GM12878 (cell line): Measurements from ENCODE around the gene PIGN. TPM values are rescaled to one million over a fixed set of nuclear protein-coding genes. Genes with fewer than 3 reads are reported as not detected.
A peak's percentile ranks its signal among the peaks of the same experiment; 100 is the strongest.

Experiments
- ATAC-seq: fragments of 200-7000 bp; cut with Tn5 transposase; 3 replicates; pipeline ENCODE4 v1.9.1; 2020; ENCODE audit warnings: mild to moderate bottlenecking, moderate library complexity
- BruUV-seq: library from RNA; stranded (reverse); fragments of 400-500 nt; replicated peaks from 2 replicates; lab custom pipeline; 2021; lab: Mats Ljungman, UMichigan
- CTCF ChIA-PET: fragments of 300-600 bp; sonication (Branson Sonifier 250); formaldehyde crosslinking; extraction: SDS; loops from one replicate; lab custom pipeline; 2021; ENCODE audit warnings: inconsistent platforms; lab: Yijun Ruan, JAX
- POLR2A ChIA-PET: fragments of 350-600 bp; formaldehyde crosslinking; extraction: SDS; loops from one replicate; lab custom pipeline; 2021; ENCODE audit warnings: inconsistent platforms; lab: Charles Lee
- RAD21 ChIA-PET: fragments of 300-600 bp; sonication (Branson Sonifier 250); formaldehyde crosslinking; loops from one replicate; lab custom pipeline; 2023; ENCODE audit warnings: antibody characterized with exemption; ENCODE audit not compliant: unreplicated experiment; lab: Charles Lee
- SMC1A ChIA-PET: fragments of 300-600 bp; sonication (Branson Sonifier 250); formaldehyde crosslinking; loops from one replicate; lab custom pipeline; 2023; ENCODE audit not compliant: unreplicated experiment, uncharacterized antibody; lab: Charles Lee
- DNase-seq: peaks from one replicate; pipeline ENCODE4 v3.0.0-alpha.2; 2011; ENCODE audit warnings: low read depth, low spot score
- FAIRE-seq: peaks from 3 replicates; lab custom pipeline; 2011; peaks lifted over from hg19 to GRCh38; lab: Jason Lieb, UNC
- H2AFZ ChIP-seq: 2 replicates; pipeline ENCODE4 v1.6.0; 2011; ENCODE audit warnings: low read depth, low read length, control low read depth; ENCODE audit not compliant: control insufficient read depth
- H3K27ac ChIP-seq: 2 replicates; pipeline ENCODE4 v1.5.1; 2011; ENCODE audit warnings: control low read depth; ENCODE audit not compliant: control insufficient read depth, insufficient read depth
- H3K27me3 ChIP-seq, 2 experiments: replicated peaks in 1 of 2; 2 replicates each; pipeline versions ENCODE4 v1.6.0 to v1.6.1; 2011; ENCODE audit warnings: low read length in 1 of 2; ENCODE audit not compliant: control insufficient read depth in 2 of 2, insufficient read depth in 2 of 2
- H3K36me3 ChIP-seq, 2 experiments: 2 replicates each; pipeline ENCODE4 v1.5.1; 2011; ENCODE audit warnings: low read length in 1 of 2; ENCODE audit not compliant: control insufficient read depth in 2 of 2, insufficient read depth in 2 of 2
- H3K4me1 ChIP-seq: 2 replicates; pipeline ENCODE4 v1.6.1; 2011; ENCODE audit warnings: mild to moderate bottlenecking, low read length, moderate library complexity, mixed read lengths; ENCODE audit not compliant: control insufficient read depth, insufficient read depth
- H3K4me2 ChIP-seq: 2 replicates; pipeline ENCODE4 v1.6.0; 2011; ENCODE audit warnings: control low read depth; ENCODE audit not compliant: control insufficient read depth, insufficient read depth
- H3K4me3 ChIP-seq: fragments of 200-600 bp; sonication (generic); 2 replicates; pipeline ENCODE4 v1.5.1; 2016
- H3K79me2 ChIP-seq: 2 replicates; pipeline ENCODE4 v1.6.0; 2011; ENCODE audit warnings: low read length; ENCODE audit not compliant: control insufficient read depth, insufficient read depth
- H3K9ac ChIP-seq: 2 replicates; pipeline ENCODE4 v1.8.0; 2011; ENCODE audit warnings: low read length, control low read depth, mixed read lengths; ENCODE audit not compliant: control insufficient read depth, insufficient read depth
- H3K9me3 ChIP-seq: replicated peaks from 3 replicates; pipeline ENCODE4 v1.5.1; 2011; ENCODE audit warnings: mild to moderate bottlenecking, low read length; ENCODE audit not compliant: control insufficient read depth, insufficient read depth
- H4K20me1 ChIP-seq: 2 replicates; pipeline ENCODE4 v1.6.0; 2011; ENCODE audit not compliant: control insufficient read depth, insufficient read depth
- BHLHE40 ChIP-seq, 2 experiments: fragments of 450-650 bp in 1 of 2; IDR thresholded peaks; 2 replicates each; pipeline ENCODE4 v1.6.1; 2011 to 2017; ENCODE audit warnings: low read depth in 2 of 2, borderline replicate concordance in 1 of 2, improper control_type of control experiment in 1 of 2, low read length in 1 of 2, mild to moderate bottlenecking in 1 of 2
- FOXM1 ChIP-seq: IDR thresholded peaks from 2 replicates; pipeline ENCODE4 v1.6.1; 2012; ENCODE audit warnings: low read depth, mild to moderate bottlenecking, inconsistent platforms, low read length, moderate library complexity
- HSF1 ChIP-seq: fragments of 150-350 bp; IDR thresholded peaks from 2 replicates; pipeline ENCODE4 v1.6.1; 2014; ENCODE audit warnings: mild to moderate bottlenecking, low read depth, low read length
- IKZF1 ChIP-seq: fragments of 450-650 bp; conservative IDR thresholded peaks from 2 replicates; pipeline ENCODE4 v1.6.1; 2017; ENCODE audit warnings: antibody characterized with exemption, mild to moderate bottlenecking
- KLF5 ChIP-seq: fragments of 450-650 bp; IDR thresholded peaks from 2 replicates; pipeline ENCODE4 v1.6.1; 2014; ENCODE audit warnings: mild to moderate bottlenecking; ENCODE audit not compliant: partially characterized antibody
- NFIC ChIP-seq: IDR thresholded peaks from 2 replicates; pipeline ENCODE4 v1.6.1; 2012; ENCODE audit warnings: low read depth, mild to moderate bottlenecking, inconsistent platforms, low read length, moderate library complexity
- NR2F1 ChIP-seq: fragments of 450-650 bp; conservative IDR thresholded peaks from 2 replicates; pipeline ENCODE4 v1.6.1; 2017; ENCODE audit warnings: mild to moderate bottlenecking
- POU2F2 ChIP-seq: IDR thresholded peaks from 3 replicates; pipeline ENCODE4 v1.6.1; 2011; ENCODE audit warnings: low read depth, mild to moderate bottlenecking, low read length, borderline replicate concordance
- SMAD5 ChIP-seq: IDR thresholded peaks from 2 replicates; pipeline ENCODE4 v1.6.1; 2016; ENCODE audit warnings: antibody characterized with exemption, low read depth
- SMARCA5 ChIP-seq: fragments of 450-650 bp; IDR thresholded peaks from 2 replicates; pipeline ENCODE4 v1.6.1; 2017; ENCODE audit warnings: mild to moderate bottlenecking
- TBL1XR1 ChIP-seq: IDR thresholded peaks from 2 replicates; pipeline ENCODE4 v1.6.1; 2012; ENCODE audit warnings: low read depth, low read length, improper control_type of control experiment
- TCF3 ChIP-seq: IDR thresholded peaks from 2 replicates; pipeline ENCODE4 v1.6.1; 2012; ENCODE audit warnings: low read depth, mild to moderate bottlenecking, low read length, borderline replicate concordance; ENCODE audit not compliant: insufficient read depth
- ZNF274 ChIP-seq: IDR thresholded peaks from one replicate; pipeline ENCODE4 v1.8.0; 2011; ENCODE audit not compliant: insufficient read length, insufficient read depth
- WGBS: methylation state at CpG from one replicate; pipeline ENCODE4 v1.1.6; 2016; ENCODE audit warnings: low lambda C conversion rate; ENCODE audit not compliant: insufficient replicate concordance, insufficient coverage; ENCODE audit errors: missing lambda C conversion rate; 5-methylcytosine and 5-hydroxymethylcytosine counted together
- in situ Hi-C: fragments of 300-500 bp; cut with MboI; formaldehyde crosslinking; loops from 9 replicates; pipeline ENCODE4 v1.14.3; 2018; ENCODE audit warnings: mixed read lengths
- intact Hi-C: fragments of 100-400 bp; cut with micrococcal nuclease; formaldehyde crosslinking; loops from one replicate; pipeline ENCODE4 v1.14.2; 2022; ENCODE audit not compliant: unreplicated experiment
- polyA plus RNA-seq, 11 experiments: library from polyadenylated mRNA; depleted of rRNA in 4 of 11; unstranded in 6 of 11; stranded (reverse) in 5 of 11; fragments of >200 nt; fragmentation: Nextera tagmentation in 4 of 11; fragmentation: Illumina TruSeq in 1 of 11; extraction: Ambion mirVana in 4 of 11; extraction: Trizol in 1 of 11; gene quantifications; 1 replicate in 1 of 11; 2 replicates in 10 of 11; pipeline versions ENCODE4 v1.2.1 to v1.2.3, GENCODE V29; 2011 to 2016; ENCODE audit warnings: inconsistent platforms in 2 of 11, missing spikeins in 2 of 11, low read depth in 1 of 11
- total RNA-seq, 4 experiments: library from RNA; depleted of rRNA in 3 of 4; stranded (reverse); fragments of >200 nt in 3 of 4; fragmentation: Illumina TruSeq in 1 of 4; extraction: Trizol in 1 of 4; gene quantifications; 2 replicates each; pipeline versions ENCODE4 v1.2.1 to v1.2.3, GENCODE V29; 2013 to 2021
- TF ChIP-seq, protein P1 (sequence below): fragments of 150-350 bp; IDR thresholded peaks from 2 replicates; pipeline ENCODE4 v1.6.1; 2016; ENCODE audit warnings: low read depth, low read length
- TF ChIP-seq, protein P2 (sequence below): IDR thresholded peaks from 2 replicates; pipeline ENCODE4 v1.6.1; 2011; ENCODE audit warnings: borderline replicate concordance, low read depth, mild to moderate bottlenecking, moderate library complexity, mixed read lengths, low read length; ENCODE audit not compliant: insufficient read depth; ENCODE audit errors: extremely low read length

Gene PIGN
- total and polyA plus RNA-seq, 10 of the 15 experiments (the other 5 are each of a cell fraction or from before 2014, with no cell fraction given) = 6.9 to 25.4 (median 18.7) TPM

GRCh38 chr18:62080172-62080900, 106.5 kb downstream of the PIGN start (continued):
- TF ChIP-seq NFIC = no peak
- TF ChIP-seq TCF3 = no peak
- no peak for TF ChIP-seq TBL1XR1
- TF ChIP-seq ZNF274 = no peak
- peak; percentile 81 for TF ChIP-seq NR2F1
- TF ChIP-seq, protein P1, sequence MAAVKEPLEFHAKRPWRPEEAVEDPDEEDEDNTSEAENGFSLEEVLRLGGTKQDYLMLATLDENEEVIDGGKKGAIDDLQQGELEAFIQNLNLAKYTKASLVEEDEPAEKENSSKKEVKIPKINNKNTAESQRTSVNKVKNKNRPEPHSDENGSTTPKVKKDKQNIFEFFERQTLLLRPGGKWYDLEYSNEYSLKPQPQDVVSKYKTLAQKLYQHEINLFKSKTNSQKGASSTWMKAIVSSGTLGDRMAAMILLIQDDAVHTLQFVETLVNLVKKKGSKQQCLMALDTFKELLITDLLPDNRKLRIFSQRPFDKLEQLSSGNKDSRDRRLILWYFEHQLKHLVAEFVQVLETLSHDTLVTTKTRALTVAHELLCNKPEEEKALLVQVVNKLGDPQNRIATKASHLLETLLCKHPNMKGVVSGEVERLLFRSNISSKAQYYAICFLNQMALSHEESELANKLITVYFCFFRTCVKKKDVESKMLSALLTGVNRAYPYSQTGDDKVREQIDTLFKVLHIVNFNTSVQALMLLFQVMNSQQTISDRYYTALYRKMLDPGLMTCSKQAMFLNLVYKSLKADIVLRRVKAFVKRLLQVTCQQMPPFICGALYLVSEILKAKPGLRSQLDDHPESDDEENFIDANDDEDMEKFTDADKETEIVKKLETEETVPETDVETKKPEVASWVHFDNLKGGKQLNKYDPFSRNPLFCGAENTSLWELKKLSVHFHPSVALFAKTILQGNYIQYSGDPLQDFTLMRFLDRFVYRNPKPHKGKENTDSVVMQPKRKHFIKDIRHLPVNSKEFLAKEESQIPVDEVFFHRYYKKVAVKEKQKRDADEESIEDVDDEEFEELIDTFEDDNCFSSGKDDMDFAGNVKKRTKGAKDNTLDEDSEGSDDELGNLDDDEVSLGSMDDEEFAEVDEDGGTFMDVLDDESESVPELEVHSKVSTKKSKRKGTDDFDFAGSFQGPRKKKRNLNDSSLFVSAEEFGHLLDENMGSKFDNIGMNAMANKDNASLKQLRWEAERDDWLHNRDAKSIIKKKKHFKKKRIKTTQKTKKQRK = no peak

DNA sequence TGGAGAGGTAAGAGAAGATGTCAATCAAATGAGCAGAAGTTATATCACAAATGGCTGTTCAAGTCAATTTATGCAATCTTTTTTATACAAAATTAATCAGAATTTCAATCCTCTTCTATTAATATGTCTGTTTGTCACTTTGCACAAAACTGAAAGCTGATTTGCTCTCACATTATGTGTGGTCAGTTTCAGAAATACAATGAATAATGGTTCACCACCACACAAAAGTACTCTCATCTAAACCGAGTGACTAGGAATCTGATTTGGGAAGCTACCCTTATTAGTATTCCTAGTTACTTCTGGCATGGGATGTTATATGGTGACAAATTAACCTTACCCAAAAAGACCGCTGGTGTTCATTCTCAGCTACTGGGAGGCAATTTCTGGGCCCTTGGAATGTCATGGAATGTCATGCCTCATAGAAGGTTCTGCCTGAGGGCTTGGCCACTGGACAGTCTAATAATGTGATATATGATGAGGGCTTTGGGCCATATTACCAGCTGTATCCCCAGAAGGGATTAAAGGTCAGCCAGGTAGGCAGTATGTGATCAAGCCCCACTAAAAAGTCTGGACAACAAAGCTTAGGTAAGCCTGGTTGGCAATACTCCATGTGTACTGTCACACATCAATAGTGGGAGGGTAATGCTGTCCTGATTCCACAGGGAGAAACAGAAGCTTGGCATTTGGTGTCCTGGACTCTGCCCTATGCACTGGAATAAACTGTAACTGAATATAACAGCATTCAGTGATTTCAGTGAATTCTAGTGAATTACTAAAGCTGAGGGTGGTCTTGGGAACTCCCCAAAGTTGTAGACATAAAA, 113.2 kb downstream of the PIGN start:
- no peak for FAIRE-seq
- ChIA-PET CTCF (no interaction called here), POLR2A (interaction anchor here (1.3 kb wide), 1 partner anchor 9 kb away, joined by 3 read pairs; no protein-coding TSS in a partner anchor), SMC1A (interaction anchor here (0.6 to 1.3 kb wide), 7 partner anchors 12 to 772 kb away, joined by 3 to 4 read pairs (median 3); no protein-coding TSS in a partner anchor), RAD21 (interaction anchor here (1.1 to 1.5 kb wide), 2 partner anchors 15 to 121 kb away, joined by 3 read pairs; no protein-coding TSS in a partner anchor)
- in situ Hi-C loops = no loop called here
- H3K36me3 ChIP-seq = no peaks in the 10 kb centered on the region
- BruUV-seq = no TSS peak
- intact Hi-C loops = no loop called here
- no peaks in the 10 kb centered on the region for H4K20me1 ChIP-seq
- no peak overlapping the region for H3K4me2 ChIP-seq
- no peak overlapping the region for H3K9ac ChIP-seq
- no peak overlapping the region for H3K4me3 ChIP-seq
- WGBS = 91% methylated on average over 2 of the region's 2 CpGs
- no peaks in the 10 kb centered on the region for H3K79me2 ChIP-seq
- H3K9me3 ChIP-seq = no peaks in the 10 kb centered on the region
- ATAC-seq = peak; percentile 46; the same call in 2 of the 3 replicates
- H2AFZ ChIP-seq = no peak overlapping the region
- no peaks in the 10 kb centered on the region for H3K4me1 ChIP-seq
- DNase-seq = no peak
- H3K27me3 ChIP-seq = no peaks in the 10 kb centered on the region
- H3K27ac ChIP-seq = no peak overlapping the region
- TF ChIP-seq HSF1 = no peak
- TF ChIP-seq, protein P2, sequence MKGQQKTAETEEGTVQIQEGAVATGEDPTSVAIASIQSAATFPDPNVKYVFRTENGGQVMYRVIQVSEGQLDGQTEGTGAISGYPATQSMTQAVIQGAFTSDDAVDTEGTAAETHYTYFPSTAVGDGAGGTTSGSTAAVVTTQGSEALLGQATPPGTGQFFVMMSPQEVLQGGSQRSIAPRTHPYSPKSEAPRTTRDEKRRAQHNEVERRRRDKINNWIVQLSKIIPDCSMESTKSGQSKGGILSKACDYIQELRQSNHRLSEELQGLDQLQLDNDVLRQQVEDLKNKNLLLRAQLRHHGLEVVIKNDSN = no peak
- TF ChIP-seq BHLHE40 (IDR thresholded peaks at IDR 0.05; ENCODE audit: borderline replicate concordance in 1 of 2, low read depth in 2 of 2, low read length in 1 of 2) = no peak
- no peak for TF ChIP-seq SMARCA5
- TF ChIP-seq SMAD5 = no peak
- TF ChIP-seq POU2F2 = no peak
- no peak for TF ChIP-seq IKZF1
- no peak for TF ChIP-seq FOXM1
- TF ChIP-seq KLF5 = no peak
